ENCODE measurements around the gene KCNK7.

- TF ChIP-seq CTCF (IDR thresholded peaks at IDR 0.05; ENCODE audit: borderline replicate concordance, extremely low read depth, low read length, poor library complexity, severe bottlenecking): no peak
- TF ChIP-seq EZH2 (IDR thresholded peaks at IDR 0.05; ENCODE audit: borderline replicate concordance, low read depth, low read length, severe bottlenecking): no peak
These were observed 12.2 kb upstream of the KCNK7 start for GRCh38 chr11:65607614-65608426.
